NCI-H446 treated with DMSO at 0.1 percent for 48 hours (cell line): Measurements from ENCODE around the gene DLX1.
"Not testable (repeated sequence)": the region's sequence is repeated elsewhere in the genome, so short reads cannot be mapped to it uniquely, and the experiment has no call there.

Experiments used
- DNase-seq: peaks from one replicate; lab custom pipeline; 2025; lab: John Stamatoyannopoulos, UW

Gene DLX1

GRCh38 chr2:172098650-172099471 is 13.6 kb downstream of the DLX1 start:
- DNase-seq = no peak

- no peak for DNase-seq
These were observed 14.3 kb downstream of the DLX1 start for GRCh38 chr2:172099472-172100079.

DNA sequence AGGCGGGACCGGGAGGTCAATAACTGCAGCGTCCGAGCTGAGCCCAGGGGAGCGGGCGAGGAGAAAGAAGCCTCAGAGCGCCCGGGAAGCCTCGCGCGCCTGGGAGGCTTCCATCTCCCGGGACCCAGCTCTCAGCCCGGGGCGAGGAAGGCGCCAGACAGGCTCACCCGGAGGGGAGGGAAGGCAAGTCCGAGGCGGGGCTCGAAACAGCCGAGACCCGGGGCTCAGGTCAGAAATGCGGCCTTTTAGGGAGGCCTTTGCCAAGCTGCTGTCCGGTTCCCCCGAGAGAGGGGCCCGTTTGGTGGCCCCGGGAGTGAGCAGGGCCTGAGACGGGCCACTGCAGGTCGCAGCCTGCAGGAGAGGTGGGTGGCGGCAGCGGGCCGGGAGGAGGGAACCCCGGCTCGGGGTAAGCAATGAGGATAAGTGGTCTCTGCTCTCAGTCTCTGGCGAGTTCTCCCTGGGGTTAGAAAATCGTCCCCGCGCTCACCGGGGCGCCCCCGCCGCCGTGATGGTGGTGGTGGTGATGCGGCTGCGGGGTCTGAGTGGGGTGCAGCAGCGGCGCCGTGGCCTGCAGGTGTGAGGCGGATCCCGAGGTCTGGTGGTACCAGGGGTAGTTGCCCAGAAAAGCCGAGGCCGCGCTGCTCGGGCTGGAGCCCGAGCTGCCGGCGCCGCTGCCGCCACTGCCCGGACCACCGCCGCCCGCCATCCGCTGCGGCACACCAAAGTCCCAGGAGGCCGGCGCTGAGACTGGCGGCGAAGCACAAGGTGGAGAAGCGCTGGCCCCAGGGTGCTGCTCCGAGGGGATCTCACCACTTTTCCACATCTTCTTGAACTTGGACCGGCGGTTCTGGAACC is 15.0 kb downstream of the DLX1 start:
- DNase-seq = no peak

- no peak for DNase-seq
These were observed 15.9 kb downstream of the DLX1 start for GRCh38 chr2:172100935-172101820.

- no peak for DNase-seq
These were observed 16.6 kb downstream of the DLX1 start for GRCh38 chr2:172101821-172102390.

- DNase-seq = peak; percentile 89
These were observed 17.4 kb downstream of the DLX1 start, which contains the start of gene DLX2 for GRCh38 chr2:172102391-172103359. Gene DLX2 (minus strand): TSS chr2:172102900. CDS start chr2:172102538, 362 bp downstream.

DNA sequence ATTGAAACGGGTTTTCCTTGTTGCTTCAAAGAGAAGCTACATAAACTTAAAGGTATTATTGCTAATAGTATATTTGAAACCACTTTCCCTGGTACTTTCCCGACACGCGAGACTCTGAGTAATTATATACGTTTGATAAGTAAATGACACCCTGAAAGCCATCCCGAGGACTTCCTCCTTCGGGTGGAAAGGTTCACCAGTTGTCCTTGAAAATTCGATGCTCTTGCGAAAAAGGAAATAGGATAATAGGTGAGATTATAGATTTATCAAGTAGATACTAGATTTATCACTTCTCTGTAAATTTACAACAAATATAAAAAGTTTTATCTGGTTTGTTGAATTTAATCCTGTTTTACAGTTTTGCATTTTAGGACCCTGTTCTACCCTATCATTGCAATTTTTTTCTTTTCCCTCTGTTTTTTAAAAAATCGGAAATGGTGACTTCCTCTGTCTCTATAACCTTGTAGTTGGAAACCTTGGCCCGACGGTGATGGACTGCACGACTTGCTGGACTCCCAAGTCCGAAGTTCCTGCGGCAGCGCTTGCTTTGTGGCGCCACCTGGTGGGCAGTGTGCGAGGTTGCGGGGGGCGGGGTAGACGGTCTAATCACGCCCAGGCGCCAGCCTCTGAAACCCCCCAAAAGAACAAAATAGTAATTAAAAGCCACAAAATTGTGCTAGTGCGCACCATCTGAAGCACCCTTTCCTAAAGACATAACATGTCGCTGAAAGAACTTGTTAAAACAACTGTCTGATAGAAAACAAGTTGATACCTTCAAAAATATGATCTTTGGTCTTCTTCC is 18.4 kb downstream of the DLX1 start:
- DNase-seq = peak; percentile 11

- DNase-seq = no peak
These were observed 20.3 kb downstream of the DLX1 start for GRCh38 chr2:172105471-172106107.

DNA sequence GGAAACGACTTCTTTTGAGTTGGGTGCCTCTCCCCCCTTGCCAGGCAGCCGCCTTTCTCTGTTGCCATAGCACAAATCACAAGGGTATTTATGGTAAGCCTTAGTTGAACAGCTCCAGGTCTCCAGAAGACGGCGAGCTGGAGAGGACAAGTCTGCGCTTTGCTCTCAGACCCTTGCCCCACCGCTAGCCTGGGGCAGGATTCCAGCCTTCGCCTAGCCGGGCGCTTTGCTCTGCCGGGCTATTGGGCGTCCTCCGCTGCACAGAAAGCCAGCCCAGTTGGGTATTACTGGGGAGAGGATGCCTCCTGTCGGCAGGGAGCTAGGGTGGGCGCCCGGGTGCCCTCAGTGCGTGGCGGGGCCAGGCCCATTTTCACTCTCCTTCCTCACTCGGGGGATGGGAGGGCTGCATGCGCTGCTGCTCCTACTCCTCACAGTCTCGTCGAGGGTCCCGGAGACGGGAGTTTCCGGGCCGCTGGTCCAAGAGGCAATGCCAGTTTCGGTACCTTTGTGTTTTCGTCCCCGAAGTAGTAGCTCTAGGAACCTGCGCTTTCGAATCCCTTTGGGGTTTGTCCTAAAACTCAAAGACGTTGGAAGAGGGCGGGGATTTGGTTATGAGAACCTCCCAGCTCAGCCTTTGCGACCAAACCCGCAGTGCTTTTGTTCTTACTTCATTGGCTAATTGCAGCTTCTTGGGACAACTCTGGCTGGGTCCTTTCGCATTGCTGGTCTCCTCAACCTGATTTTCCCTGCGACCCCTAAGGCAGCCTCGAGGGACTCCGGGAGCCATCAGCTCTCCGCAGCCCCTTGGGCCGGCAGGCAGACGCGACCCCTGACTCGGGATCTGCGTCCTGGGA is 21.0 kb downstream of the DLX1 start:
- DNase-seq = no peak

GRCh38 chr2:172107690-172108586 is 22.6 kb downstream of the DLX1 start:
- no peak for DNase-seq

- no peak for DNase-seq
These were observed 23.3 kb downstream of the DLX1 start for GRCh38 chr2:172108587-172108930.

DNA sequence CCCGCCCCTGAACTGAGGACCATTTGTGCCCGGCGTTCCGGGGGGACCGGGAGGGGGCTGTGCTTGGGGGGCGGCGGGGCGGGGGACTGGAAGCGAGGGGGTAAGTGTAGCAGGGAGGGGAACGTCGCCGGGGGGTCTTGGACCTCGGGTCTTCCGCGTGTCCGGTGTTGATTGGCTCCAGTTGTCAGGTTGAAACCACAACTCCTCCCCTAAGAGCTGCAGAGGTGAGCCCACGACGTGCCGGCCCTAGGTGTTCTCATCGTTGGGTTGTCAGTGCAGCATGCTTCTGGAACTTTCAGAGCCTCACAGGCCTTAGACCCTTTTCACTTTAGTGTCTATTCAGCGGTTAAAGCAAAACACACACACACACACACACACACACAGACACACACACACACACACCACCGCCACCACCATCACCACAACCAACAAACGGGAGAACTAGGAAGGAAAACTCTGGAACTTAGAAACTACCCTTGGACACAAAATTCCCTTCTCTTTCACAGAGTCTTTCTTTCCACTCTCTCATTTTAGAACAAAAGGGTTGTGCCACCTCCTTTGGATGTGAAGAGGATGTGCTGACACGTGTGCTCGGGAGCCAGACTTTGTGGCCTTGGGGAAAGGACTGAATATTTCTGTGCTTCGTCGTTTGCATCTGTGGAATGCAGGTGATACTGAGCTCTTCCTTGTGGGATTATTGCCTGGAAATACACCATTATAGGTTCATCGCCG is 24.1 kb downstream of the DLX1 start:
- DNase-seq = no peak

GRCh38 chr2:172109988-172110811 is 24.9 kb downstream of the DLX1 start:
- DNase-seq = no peak

DNA sequence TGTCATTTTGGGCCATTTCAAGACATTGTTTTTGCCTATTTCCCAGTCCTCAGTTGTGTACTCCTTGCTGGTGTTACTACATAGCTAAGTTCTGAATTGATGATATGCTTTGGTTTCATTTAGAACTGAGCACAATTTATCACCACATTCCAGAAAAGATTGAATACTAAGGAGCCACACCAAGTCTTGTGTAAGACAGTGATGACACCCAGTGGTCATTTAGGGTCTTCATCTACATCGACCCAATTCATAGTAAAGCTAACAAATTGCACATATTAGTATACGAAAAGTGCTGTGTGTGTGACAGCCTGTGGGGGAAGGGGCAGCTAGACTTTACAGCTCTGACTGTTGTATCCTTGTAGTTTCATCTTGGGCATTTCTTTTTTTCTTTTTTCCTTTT is 28.3 kb downstream of the DLX1 start:
- peak; percentile 17 for DNase-seq

DNA sequence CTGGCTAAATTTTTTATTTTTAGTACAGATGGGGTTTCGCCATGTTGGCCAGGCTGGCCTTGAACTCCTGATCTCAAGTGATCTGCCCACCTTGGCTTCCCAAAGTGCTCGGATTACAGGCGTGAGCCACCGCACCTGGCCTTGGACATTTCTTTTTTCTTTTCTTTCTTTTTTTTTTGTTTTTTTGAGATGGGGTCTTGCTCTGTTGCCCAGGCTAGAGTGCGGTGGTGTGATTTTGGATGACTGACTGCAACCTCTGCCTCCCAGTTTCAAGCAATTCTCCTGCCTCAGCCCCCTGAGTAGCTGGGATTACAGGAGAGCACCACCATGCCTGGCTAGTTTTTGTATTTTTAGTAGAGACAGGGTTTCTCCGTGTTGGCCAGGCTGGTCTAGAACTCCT is 28.9 kb downstream of the DLX1 start:
- not testable (repeated sequence) for DNase-seq
